Esophagus mucosa (tissue), 1 donor: ENCODE results near the gene HOXD9. TPM values are rescaled to one million over a fixed set of nuclear protein-coding genes. Genes with fewer than 3 reads are reported as not detected.
A peak's percentile ranks its signal among the peaks of the same experiment; 100 is the strongest.

ENCODE experiments used
- ATAC-seq: fragments of 200-7000 bp; cut with Tn5 transposase; one replicate; pipeline ENCODE4 v1.9.1; 2020
- total RNA-seq: library from RNA; stranded (reverse); gene quantifications from one replicate; pipeline ENCODE4 v1.2.4, GENCODE V29; 2023
- donor health status: DM: yes; HTN: yes; CAD: no.

Gene HOXD9
- total RNA-seq, 1 donor from 2014 or later, result 1.1 TPM

DNA sequence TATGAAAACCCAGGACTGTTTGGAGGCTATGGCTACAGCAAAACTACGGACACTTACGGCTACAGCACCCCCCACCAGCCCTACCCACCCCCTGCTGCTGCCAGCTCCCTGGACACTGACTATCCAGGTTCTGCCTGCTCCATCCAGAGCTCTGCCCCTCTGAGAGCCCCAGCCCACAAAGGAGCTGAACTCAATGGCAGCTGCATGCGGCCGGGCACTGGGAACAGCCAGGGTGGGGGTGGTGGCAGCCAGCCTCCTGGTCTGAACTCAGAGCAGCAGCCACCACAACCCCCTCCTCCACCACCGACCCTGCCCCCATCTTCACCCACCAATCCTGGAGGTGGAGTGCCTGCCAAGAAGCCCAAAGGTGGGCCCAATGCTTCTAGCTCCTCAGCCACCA lies 46.7 kb downstream of the HOXD9 start:
- ATAC-seq, result no peak

DNA sequence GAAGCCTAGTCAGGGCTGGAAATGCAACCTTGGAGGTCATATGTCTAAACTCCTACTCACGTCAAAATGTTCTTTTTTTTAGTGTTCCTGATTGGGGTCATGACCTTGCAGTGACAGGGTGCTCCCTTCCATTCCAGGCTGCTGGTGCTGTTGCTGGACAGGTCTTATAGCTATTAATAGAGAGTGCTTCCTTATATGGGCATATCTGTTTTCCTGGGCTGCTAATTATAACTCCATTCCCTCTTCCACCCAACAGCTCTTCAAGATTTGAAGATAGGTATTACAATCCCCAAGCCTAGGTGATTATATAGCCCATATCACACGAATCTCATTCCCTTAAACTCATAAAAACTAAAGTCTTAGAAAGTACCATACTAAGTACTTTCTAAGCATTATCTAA lies 47.2 kb downstream of the HOXD9 start:
- no peak for ATAC-seq

DNA sequence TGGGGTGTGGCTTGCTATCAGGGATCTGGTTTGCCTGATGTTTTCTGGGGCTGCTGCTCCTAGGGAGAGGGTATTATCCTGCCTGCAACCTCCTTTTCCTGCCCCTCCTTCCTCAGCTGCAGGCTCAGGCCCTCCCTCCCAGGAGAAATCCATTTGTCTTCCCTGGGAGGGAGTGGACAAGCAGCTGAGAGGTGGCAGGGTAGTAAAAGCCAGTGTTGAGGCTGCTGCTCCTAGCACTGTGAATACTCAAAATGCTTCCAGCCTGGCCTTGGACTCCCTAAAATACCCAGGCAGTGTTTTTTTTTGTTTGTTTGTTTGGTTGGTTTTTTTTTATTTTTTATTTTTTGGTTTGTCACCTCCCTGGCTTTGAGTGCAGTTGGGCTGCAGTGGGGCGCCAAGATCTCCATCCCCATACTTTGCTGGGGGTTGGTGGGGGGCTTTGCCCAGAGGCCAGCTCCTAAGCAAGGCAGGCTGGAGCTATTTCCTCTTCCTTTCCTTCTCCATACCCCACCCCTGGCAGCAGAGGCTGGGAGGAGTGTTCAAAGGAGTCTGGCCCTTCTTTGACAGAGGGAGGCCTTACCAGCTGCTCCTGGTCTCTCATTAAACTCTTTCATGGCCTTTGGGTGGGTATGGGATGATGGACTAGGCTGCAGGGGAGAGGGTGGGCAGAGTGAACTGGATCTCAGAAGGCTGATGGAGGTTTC lies 48.2 kb downstream of the HOXD9 start:
- ATAC-seq, result no peak

DNA sequence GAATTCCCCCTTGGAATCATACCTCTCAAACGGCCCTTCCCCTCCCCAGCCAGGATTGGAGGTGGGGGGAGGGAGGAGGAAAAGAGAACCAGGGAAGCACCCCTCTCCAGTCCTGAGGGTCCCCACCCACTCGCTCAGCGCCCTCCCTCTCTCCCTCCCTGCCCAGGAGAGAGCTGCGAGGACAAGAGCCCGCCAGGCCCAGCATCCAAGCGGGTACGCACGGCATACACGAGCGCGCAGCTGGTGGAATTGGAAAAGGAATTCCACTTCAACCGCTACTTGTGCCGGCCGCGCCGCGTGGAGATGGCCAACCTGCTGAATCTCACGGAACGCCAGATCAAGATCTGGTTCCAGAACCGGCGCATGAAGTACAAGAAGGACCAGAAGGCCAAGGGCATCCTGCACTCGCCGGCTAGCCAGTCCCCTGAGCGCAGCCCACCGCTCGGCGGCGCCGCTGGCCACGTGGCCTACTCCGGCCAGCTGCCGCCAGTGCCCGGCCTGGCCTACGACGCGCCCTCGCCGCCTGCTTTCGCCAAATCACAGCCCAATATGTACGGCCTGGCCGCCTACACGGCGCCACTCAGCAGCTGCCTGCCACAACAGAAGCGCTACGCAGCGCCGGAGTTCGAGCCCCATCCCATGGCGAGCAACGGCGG lies 49.0 kb downstream of the HOXD9 start:
- no peak for ATAC-seq

DNA sequence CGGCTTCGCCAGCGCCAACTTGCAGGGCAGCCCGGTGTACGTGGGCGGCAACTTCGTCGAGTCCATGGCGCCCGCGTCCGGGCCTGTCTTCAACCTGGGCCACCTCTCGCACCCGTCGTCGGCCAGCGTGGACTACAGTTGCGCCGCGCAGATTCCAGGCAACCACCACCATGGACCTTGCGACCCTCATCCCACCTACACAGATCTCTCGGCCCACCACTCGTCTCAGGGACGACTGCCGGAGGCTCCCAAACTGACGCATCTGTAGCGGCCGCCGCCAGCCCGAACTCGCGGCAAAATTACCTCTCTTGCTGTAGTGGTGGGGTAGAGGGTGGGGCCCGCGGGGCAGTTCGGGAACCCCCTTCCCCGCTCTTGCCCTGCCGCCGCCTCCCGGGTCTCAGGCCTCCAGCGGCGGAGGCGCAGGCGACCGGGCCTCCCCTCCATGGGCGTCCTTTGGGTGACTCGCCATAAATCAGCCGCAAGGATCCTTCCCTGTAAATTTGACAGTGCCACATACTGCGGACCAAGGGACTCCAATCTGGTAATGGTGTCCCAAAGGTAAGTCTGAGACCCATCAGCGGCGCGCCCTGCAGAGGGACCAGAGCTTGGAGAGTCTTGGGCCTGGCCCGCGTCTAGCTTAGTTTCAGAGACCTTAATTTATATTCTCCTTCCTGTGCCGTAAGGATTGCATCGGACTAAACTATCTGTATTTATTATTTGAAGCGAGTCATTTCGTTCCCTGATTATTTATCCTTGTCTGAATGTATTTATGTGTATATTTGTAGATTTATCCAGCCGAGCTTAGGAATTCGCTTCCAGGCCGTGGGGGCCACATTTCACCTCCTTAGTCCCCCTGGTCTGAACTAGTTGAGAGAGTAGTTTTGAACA lies 49.7 kb downstream of the HOXD9 start:
- ATAC-seq, result peak; percentile 22

DNA sequence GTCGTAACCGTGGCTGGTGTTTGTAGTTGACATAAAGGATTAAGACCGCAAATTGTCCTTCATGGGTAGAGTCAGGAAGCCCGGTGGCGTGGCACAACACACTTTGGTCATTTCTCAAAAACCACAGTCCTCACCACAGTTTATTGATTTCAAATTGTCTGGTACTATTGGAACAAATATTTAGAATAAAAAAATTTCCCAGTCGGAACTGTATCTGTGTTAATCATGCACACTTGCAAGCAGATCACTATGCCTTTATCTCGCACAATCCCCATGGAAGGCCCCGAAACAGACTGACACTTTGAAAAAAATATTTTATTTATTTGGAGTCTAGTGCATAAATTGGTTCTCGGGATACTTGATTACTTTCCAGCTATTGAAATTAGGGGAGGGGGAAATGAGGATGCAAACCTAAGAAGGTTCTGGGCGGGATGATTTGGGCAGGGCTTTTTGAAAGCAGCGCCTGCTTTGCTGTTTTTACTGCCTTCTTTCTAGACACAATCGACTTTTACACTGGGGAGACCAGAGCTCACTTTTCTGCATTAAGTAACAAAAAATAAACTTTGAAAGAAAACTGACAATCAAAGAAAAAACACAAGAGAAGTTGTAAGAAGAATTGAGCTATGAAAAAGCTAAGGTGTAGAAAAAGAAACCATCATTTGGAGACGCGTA lies 50.5 kb downstream of the HOXD9 start:
- ATAC-seq, result no peak

DNA sequence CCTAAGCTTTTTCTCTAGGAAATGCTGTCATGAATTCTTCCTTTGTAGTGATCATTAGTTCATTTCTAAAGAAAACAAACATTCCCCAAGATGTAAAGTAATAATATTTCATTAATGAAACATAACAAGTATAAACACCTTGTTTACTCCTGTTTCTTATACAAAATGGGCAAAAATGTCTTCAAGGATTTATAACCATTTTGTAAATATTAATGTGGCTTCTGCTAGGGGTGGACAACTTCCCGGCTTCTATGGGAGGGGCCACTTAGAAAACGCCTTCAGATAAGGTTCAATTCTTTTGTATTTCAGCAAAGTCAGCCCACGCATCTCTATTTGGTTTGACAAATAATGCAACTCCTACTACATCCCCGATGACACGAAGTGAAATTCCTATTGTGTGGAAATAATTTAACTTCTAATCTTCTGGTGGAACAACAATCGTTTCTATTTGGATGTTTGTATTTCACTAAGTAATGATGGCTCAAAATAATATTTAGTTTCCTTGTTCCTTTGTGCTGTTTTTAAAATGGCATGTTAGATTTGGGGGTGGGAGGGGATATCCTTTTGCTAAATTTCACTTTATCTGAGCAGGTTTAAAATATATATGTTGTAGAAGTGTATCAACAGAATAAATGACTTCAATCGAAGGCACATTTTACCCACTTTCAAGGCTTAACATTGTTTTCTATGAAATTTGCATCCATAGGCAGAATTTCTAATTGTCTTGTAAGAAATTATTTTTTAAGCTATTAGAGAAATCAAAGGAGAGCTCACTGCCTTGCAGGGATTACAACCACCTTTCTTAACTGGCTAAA lies 51.3 kb downstream of the HOXD9 start:
- ATAC-seq, result no peak

DNA sequence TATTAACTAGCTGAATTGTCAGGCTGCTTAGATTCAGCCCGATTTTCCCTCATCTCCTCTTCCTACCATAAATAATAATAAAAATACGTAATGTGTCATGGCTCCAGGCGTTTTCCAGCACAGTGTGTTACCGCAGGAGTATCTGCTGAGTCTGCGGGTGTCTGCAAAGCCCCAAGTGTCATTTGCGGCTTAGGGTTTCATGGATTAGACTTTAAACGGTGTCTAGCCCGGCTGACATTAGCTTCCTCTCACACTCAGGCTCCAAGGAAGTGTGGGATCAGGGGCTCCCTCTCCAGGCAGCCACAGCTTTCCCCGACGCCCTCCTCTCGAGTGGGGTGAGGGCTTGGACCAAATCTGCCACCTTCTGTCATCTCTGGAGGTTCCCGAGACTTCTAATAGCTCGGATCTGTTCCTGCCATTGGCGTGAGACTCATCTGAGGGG lies 51.9 kb downstream of the HOXD9 start:
- ATAC-seq, result no peak

Other genes starting within 250 kb of the HOXD9 start
- 36.6 TPM for gene LNPK, start 120.5 kb upstream of the HOXD9 start, total RNA-seq
- gene EVX2, start 38.8 kb upstream of the HOXD9 start, total RNA-seq, result not detected
- gene HOXD13, start 30.0 kb upstream of the HOXD9 start, total RNA-seq, result not detected
- gene HOXD12, start 22.9 kb upstream of the HOXD9 start, total RNA-seq, result not detected
- not detected for gene HOXD11, start 15.4 kb upstream of the HOXD9 start, total RNA-seq
- 0.24 TPM for gene HOXD10, start 5.9 kb upstream of the HOXD9 start, total RNA-seq
- gene HOXD8, start 7.0 kb downstream of the HOXD9 start, total RNA-seq, result 0.88 TPM
- gene HOXD4, start 28.8 kb downstream of the HOXD9 start, total RNA-seq, result 0.36 TPM
- gene HOXD3, start 34.6 kb downstream of the HOXD9 start, total RNA-seq, result 0.52 TPM
- gene HOXD1, start 65.9 kb downstream of the HOXD9 start, total RNA-seq, result 0.16 TPM
- gene MTX2, start 146.7 kb downstream of the HOXD9 start, total RNA-seq, result 25.5 TPM